ENCODE data around the gene PPP1R3D.
"Not testable (repeated sequence)": the region's sequence is repeated elsewhere in the genome, so short reads cannot be mapped to it uniquely, and the experiment has no call there.

The PPP1R3D gene

GRCh38 chr20:59912609-59913008 lies 27.5 kb downstream of the PPP1R3D start:
- DNase-seq: no peak

GRCh38 chr20:59911041-59911440 lies 29.1 kb downstream of the PPP1R3D start:
- no peak for DNase-seq

- DNase-seq: no peak
These were observed 31.2 kb downstream of the PPP1R3D start for GRCh38 chr20:59908855-59909254.

- DNase-seq: no peak
These were observed 36.5 kb downstream of the PPP1R3D start for GRCh38 chr20:59903621-59904020.

- no peak for DNase-seq
These were observed 37.6 kb downstream of the PPP1R3D start for GRCh38 chr20:59902470-59902869.

GRCh38 chr20:59895908-59896307 lies 44.2 kb downstream of the PPP1R3D start:
- no peak for DNase-seq

GRCh38 chr20:59891581-59891980 lies 48.5 kb downstream of the PPP1R3D start:
- DNase-seq: no peak

- not testable (repeated sequence) for DNase-seq
These were observed 50.1 kb downstream of the PPP1R3D start for GRCh38 chr20:59890035-59890434.

- DNase-seq: no peak
These were observed 52.1 kb downstream of the PPP1R3D start for GRCh38 chr20:59888050-59888449.
